ENCODE data around the gene ASPSCR1.
"Not testable (repeated sequence)": the region's sequence is repeated elsewhere in the genome, so short reads cannot be mapped to it uniquely, and the experiment has no call there.

Gene ASPSCR1

DNA sequence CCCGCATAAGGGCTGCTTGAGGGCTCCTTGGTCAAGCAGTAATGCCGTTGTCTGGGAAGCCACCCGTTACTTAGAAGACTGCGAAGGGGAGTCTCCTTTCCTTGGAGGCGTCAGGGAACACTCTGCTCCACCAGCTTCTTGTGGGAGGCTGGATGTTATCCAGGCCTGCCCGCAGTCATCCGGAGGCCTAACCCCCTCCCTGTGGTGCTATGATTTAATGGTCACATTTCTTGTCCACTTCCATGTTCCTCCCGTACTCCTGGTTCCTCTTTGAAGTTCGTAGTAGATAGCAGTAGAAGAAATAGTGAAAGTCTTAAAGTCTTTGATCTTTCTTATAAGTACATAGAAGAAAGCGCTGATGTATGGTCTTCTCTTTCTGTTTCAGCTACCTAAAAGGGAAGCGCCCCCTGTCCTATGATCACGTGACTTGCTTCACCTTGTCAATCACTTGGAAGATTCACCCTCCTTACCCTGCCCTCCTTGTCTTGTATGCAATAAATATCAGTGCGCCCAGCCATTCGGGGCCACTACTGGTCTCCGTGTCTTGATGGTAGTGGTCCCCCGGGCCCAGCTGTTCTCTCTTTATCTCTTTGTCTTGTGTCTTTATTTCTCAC lies 61.5 kb downstream of the ASPSCR1 start:
- not testable (repeated sequence) for H3K27me3 ChIP-seq (ENCODE audit: control insufficient read depth, insufficient read depth, low read length); H3K36me3 ChIP-seq (ENCODE audit: control insufficient read depth, insufficient read depth, low read length); H3K27ac ChIP-seq (ENCODE audit: low read depth, low read length); H3K4me3 ChIP-seq (ENCODE audit: low read length); H3K9ac ChIP-seq (ENCODE audit: low read length); H3K4me1 ChIP-seq (ENCODE audit: control insufficient read depth, insufficient read depth, low read length)

DNA sequence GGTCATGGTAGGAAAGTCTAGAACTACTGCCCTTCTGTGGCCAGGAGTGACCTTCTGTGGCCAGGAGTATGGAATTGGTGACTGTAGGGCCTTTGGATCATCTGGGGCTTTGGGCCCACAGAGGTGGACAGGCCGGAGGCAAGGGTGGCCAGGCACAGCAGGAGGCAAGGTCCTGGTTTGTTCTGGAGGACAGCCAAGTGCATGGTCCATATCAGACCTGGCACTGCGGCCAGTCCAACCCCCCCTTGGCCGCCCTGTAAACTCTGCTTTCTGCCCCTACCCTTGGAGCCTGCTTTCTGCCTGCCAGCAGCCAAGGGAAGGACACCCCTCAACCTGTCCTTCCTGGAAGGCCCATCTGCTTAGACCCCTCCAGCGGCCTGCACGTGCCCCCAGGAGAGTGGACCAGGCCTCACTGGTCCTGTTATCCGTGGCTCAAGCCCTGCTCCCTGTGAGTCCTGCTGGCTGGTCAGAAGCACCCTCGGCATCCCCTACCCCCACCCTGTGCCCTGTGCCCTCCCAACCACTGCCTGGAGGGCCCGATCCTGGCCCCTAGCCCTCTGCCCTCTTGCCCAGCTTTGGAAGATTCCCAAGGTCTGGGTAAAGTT lies 62.4 kb downstream of the ASPSCR1 start:
- no peak overlapping the region for H3K27ac ChIP-seq (ENCODE audit: low read depth, low read length)

DNA sequence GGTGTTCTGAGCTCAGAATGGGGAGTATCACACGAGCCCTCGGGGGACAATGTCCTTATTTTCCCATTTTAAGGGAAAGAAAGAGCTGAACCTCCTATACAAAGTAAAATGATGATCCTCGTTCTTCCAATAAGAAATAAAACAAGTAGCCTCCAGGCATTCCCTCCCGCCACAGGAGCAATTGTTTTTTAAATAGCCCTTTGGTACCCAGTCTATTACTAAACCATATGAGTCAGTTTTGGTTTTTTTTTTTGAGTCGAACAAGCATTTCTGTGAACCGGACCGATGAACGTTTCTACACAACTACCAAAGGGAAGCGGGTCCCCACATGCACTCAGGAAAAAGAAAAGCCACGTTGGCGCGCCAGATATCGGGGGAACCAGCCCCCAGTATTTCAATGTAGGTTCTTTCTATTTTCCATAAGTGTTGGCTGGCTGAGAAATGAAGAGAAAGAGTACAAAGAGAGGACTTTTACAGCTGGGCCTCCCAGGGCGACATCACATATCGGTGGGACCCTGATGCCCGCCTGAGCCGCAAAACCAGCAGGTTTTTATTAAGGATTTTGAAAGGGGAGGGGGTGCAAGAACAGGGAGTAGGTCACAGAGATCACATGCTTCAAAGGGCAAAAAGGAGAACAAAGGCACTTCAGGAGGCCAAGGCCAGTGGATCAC lies 63.9 kb downstream of the ASPSCR1 start:
- Histone ChIP-seq H3K4me3 (ENCODE audit: low read length) (no peak overlapping the region), H3K36me3 (ENCODE audit: control insufficient read depth, insufficient read depth, low read length) (no peaks in the 10 kb centered on the region), H3K27me3 (ENCODE audit: control insufficient read depth, insufficient read depth, low read length) (no peaks in the 10 kb centered on the region), H3K4me1 (ENCODE audit: control insufficient read depth, insufficient read depth, low read length) (peaks cover 7% of the 10 kb centered on the region), H3K9ac (ENCODE audit: low read length) (no peak overlapping the region), H3K27ac (ENCODE audit: low read depth, low read length) (no peak overlapping the region)

More for the DNA sequence above, 62.4 kb downstream of the ASPSCR1 start:
- no peak overlapping the region for H3K9ac ChIP-seq (ENCODE audit: low read length)
- no peaks in the 10 kb centered on the region for H3K27me3 ChIP-seq (ENCODE audit: control insufficient read depth, insufficient read depth, low read length)
- H3K36me3 ChIP-seq (ENCODE audit: control insufficient read depth, insufficient read depth, low read length), result no peaks in the 10 kb centered on the region
- H3K4me3 ChIP-seq (ENCODE audit: low read length), result no peak overlapping the region
- H3K4me1 ChIP-seq (ENCODE audit: control insufficient read depth, insufficient read depth, low read length), result peaks cover 7% of the 10 kb centered on the region

DNA sequence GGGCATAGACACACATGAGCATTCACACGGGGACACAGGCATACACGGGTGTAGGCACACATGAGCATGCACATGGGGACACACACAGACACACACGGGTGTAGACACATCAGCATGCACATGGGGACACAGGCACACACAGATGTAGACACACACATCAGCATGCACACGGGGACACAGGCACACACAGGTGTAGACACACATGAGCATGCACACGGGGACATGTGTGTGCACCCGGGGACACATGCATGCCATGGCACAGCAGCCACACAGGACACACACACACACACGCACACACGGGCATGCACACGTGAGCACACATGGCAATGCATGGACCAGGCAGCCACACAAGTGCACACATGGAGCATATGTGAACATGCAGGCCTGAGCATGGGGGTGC lies 65.2 kb downstream of the ASPSCR1 start:
- no peak overlapping the region for H3K27ac ChIP-seq (ENCODE audit: low read depth, low read length)
- H3K9ac ChIP-seq (ENCODE audit: low read length), result no peak overlapping the region
- peaks cover 2% of the 10 kb centered on the region for H3K4me1 ChIP-seq (ENCODE audit: control insufficient read depth, insufficient read depth, low read length)
- no peaks in the 10 kb centered on the region for H3K36me3 ChIP-seq (ENCODE audit: control insufficient read depth, insufficient read depth, low read length)
- no peaks in the 10 kb centered on the region for H3K27me3 ChIP-seq (ENCODE audit: control insufficient read depth, insufficient read depth, low read length)
- no peak overlapping the region for H3K4me3 ChIP-seq (ENCODE audit: low read length)

DNA sequence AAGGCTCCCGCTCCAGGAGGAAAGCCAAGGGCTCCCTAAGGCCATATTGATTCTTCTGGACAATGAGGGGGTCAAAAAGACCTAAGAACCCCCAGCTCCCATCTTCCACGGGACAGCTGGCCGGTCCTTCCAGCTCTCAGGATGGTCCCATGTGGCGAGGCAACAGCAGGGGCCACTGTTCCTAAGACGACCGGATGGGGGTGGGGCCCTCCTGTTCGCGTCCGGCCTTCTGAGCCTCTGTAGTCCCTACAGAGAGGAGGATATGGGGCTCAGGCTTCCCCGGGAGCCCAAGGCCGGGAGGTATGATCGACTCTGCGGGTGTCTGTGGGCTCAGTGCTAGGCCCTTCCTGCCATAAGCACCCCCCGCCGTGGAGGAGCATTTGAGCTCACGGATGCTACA lies 66.1 kb downstream of the ASPSCR1 start:
- no peaks in the 10 kb centered on the region for H3K4me1 ChIP-seq (ENCODE audit: control insufficient read depth, insufficient read depth, low read length)
- no peaks in the 10 kb centered on the region for H3K27me3 ChIP-seq (ENCODE audit: control insufficient read depth, insufficient read depth, low read length)
- no peak overlapping the region for H3K4me3 ChIP-seq (ENCODE audit: low read length)
- no peaks in the 10 kb centered on the region for H3K36me3 ChIP-seq (ENCODE audit: control insufficient read depth, insufficient read depth, low read length)
- no peak overlapping the region for H3K27ac ChIP-seq (ENCODE audit: low read depth, low read length)
- no peak overlapping the region for H3K9ac ChIP-seq (ENCODE audit: low read length)

DNA sequence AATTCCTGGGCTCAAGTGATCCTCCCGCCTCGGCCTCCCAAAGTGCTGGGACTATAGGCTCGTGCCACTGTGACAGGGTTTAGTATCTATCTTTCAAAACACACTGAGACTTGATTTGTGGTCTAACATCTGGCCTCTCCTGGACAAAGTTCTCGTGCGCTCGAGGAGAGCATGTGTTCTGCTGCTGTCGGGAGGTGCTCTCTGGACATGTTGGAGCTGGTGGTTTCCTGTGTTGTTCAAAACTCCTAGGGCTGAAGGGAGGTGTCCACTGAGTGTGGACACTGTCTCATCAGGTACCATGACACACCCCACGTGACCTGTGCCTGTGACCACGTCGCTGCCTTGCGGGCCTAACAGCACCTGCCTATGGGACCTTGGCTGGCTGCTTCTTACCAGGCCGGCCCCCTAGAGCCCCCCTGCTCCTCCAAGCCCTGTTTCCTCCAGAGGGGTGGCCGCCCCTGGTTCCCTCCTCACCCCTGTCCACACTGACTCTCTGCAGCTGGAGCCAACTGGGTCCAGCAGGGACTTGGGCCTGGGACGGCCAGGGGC lies 68.6 kb downstream of the ASPSCR1 start:
- no peak overlapping the region for H3K4me3 ChIP-seq (ENCODE audit: low read length)
- peaks cover 5% of the 10 kb centered on the region for H3K36me3 ChIP-seq (ENCODE audit: control insufficient read depth, insufficient read depth, low read length)
- H3K4me1 ChIP-seq (ENCODE audit: control insufficient read depth, insufficient read depth, low read length), result peaks cover 8% of the 10 kb centered on the region
- no peak overlapping the region for H3K9ac ChIP-seq (ENCODE audit: low read length)
- H3K27ac ChIP-seq (ENCODE audit: low read depth, low read length), result no peak overlapping the region
- H3K27me3 ChIP-seq (ENCODE audit: control insufficient read depth, insufficient read depth, low read length), result no peaks in the 10 kb centered on the region

DNA sequence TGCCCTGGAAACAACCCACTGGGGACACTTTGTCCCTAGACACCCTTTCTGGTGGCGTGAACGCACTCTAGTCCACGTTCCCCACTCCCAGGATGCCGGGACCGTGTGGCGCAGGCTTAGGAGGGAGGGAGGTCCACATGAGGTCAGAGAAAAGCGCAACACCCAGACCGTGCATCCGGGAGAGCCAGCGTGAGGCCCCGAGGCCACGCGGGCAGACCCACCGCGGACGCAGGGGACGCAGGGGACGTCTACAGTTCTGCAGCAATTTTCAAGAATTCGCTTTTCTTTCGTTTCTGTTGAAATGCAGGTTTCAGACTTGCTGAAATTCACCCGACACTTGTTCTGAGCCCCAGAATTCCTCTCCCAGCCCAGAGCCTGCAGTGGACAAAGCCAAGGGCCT lies 69.5 kb downstream of the ASPSCR1 start:
- Histone ChIP-seq H3K9ac (ENCODE audit: low read length) (no peak overlapping the region), H3K27ac (ENCODE audit: low read depth, low read length) (no peak overlapping the region), H3K36me3 (ENCODE audit: control insufficient read depth, insufficient read depth, low read length) (peaks cover 5% of the 10 kb centered on the region), H3K4me1 (ENCODE audit: control insufficient read depth, insufficient read depth, low read length) (peaks cover 8% of the 10 kb centered on the region), H3K27me3 (ENCODE audit: control insufficient read depth, insufficient read depth, low read length) (no peaks in the 10 kb centered on the region), H3K4me3 (ENCODE audit: low read length) (no peak overlapping the region)

DNA sequence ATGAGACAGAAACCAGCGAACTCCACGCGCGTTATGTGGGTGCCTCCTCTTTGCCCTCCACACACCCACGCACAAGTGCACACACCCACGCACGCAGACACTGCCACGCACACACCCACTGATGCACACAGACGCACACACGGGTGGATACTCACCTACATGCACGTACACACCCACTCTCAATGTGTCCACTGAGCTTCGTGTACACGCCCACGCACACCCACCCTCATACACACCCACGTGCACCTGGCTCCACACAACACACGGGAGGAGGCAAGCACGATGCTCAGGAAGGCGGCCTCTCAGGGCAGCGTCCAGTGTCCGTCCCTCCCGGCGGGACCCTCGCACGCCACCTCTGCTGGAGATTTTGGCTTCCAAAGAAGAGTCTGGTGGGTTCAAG lies 70.0 kb downstream of the ASPSCR1 start:
- H3K9ac ChIP-seq (ENCODE audit: low read length), result no peak overlapping the region
- H3K4me1 ChIP-seq (ENCODE audit: control insufficient read depth, insufficient read depth, low read length), result peaks cover 8% of the 10 kb centered on the region
- H3K4me3 ChIP-seq (ENCODE audit: low read length), result no peak overlapping the region
- no peaks in the 10 kb centered on the region for H3K27me3 ChIP-seq (ENCODE audit: control insufficient read depth, insufficient read depth, low read length)
- peaks cover 5% of the 10 kb centered on the region for H3K36me3 ChIP-seq (ENCODE audit: control insufficient read depth, insufficient read depth, low read length)
- no peak overlapping the region for H3K27ac ChIP-seq (ENCODE audit: low read depth, low read length)

DNA sequence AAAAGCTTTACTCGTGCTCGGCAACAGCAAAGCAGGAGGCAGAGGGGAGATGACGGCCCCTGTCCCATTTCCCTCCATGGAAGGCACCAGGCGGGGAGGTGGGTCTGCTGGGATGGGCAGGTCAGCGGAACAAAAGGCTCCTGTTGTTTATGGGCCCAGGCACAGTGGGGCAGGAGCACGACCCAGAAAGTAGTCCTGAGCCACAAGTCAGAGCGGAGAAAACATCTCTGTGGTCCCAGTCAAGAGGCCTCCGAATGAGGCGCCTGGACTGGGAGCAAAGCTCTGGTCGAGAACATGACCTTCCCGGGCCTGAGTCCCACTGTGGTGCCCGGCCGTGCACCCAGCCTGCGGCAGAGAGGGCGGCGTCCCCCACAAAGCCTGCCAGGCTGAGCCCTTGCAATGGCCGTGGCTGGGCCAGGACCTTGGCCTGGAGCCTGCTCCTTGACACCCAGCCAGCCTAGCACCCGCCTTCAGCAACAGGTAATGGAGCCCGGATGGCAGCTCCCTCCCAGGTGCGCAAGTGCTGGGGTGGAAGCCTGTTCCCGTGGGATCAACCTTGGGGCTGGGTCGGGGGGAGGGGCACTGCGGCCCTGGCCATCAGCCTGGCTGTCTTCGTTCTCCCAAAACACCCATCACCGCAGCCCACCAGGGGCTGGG lies 70.6 kb downstream of the ASPSCR1 start:
- no peaks in the 10 kb centered on the region for H3K27me3 ChIP-seq (ENCODE audit: control insufficient read depth, insufficient read depth, low read length)
- H3K9ac ChIP-seq (ENCODE audit: low read length), result no peak overlapping the region
- peaks cover 5% of the 10 kb centered on the region for H3K36me3 ChIP-seq (ENCODE audit: control insufficient read depth, insufficient read depth, low read length)
- H3K4me3 ChIP-seq (ENCODE audit: low read length), result no peak overlapping the region
- H3K27ac ChIP-seq (ENCODE audit: low read depth, low read length), result no peak overlapping the region
- peaks cover 13% of the 10 kb centered on the region for H3K4me1 ChIP-seq (ENCODE audit: control insufficient read depth, insufficient read depth, low read length)

DNA sequence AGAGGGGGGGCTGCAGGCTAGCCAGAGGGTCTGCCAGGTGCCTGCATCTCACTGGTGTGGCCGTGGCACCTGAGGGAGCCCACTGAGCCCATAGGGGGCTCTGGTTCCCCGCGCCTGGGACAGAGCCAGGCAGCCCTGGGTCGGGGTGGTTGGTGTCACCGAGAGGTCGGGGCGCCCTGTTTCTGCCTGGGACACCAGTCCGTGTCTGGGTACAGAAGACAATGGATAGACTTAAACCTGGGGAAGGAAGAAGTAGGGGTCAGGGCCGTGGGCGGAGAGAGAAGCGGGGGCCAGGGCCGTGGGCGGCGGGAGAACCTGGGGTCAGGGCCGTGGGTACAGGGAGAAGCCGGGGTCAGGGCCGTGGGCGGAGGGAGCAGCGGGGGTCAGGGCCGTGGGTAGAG lies 71.1 kb downstream of the ASPSCR1 start:
- H3K4me3 ChIP-seq (ENCODE audit: low read length), result no peak overlapping the region
- H3K36me3 ChIP-seq (ENCODE audit: control insufficient read depth, insufficient read depth, low read length), result peaks cover 5% of the 10 kb centered on the region
- peaks cover 13% of the 10 kb centered on the region for H3K4me1 ChIP-seq (ENCODE audit: control insufficient read depth, insufficient read depth, low read length)
- H3K27ac ChIP-seq (ENCODE audit: low read depth, low read length), result no peak overlapping the region
- H3K9ac ChIP-seq (ENCODE audit: low read length), result no peak overlapping the region
- no peaks in the 10 kb centered on the region for H3K27me3 ChIP-seq (ENCODE audit: control insufficient read depth, insufficient read depth, low read length)

DNA sequence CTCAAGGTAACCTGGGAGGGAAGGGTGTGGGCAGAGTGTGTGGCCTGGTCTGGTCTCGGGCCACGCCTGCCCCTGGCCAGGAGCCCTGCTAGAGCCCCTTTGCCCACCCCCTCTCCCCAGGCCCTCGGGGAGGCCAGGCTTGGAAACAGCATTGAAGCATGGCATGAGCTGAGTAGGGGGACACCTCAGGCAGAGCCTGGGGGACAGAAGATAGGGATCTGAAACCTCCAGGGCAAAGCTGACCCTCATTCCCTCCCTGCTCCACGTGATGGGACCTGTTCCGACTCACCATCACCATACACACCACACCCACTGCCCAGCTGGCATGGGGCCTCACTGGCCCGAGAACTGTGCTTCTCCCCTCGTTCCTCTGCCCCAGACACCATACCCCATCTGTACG lies 71.7 kb downstream of the ASPSCR1 start:
- H3K27me3 ChIP-seq (ENCODE audit: control insufficient read depth, insufficient read depth, low read length), result no peaks in the 10 kb centered on the region
- no peak overlapping the region for H3K9ac ChIP-seq (ENCODE audit: low read length)
- H3K36me3 ChIP-seq (ENCODE audit: control insufficient read depth, insufficient read depth, low read length), result peaks cover 10% of the 10 kb centered on the region
- peaks cover 13% of the 10 kb centered on the region for H3K4me1 ChIP-seq (ENCODE audit: control insufficient read depth, insufficient read depth, low read length)
- no peak overlapping the region for H3K27ac ChIP-seq (ENCODE audit: low read depth, low read length)
- no peak overlapping the region for H3K4me3 ChIP-seq (ENCODE audit: low read length)

DNA sequence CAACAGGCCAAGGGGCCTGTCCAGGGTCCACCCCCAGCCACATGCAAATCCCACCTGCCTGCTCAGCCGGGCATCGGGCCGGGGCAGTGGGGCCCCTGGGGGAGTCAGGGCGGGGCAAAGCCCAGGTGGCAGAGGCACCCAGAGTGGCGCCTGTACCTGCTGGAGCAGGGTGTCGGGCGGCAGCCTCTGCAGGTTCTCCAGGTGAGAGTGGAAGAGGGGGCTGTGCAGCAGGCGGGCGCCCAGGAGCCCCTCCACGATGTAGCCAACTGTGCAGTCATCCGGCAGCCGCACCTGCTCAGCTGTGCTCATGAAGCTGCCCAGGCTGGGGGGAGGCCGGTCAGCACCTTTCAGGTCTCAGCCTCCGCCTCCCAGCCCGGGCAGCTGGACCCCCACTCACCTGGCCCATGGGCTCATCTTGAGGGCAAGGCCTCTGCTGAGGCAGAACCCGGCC lies 72.1 kb downstream of the ASPSCR1 start:
- Histone ChIP-seq H3K4me3 (ENCODE audit: low read length) (no peak overlapping the region), H3K36me3 (ENCODE audit: control insufficient read depth, insufficient read depth, low read length) (peaks cover 13% of the 10 kb centered on the region), H3K27me3 (ENCODE audit: control insufficient read depth, insufficient read depth, low read length) (no peaks in the 10 kb centered on the region), H3K4me1 (ENCODE audit: control insufficient read depth, insufficient read depth, low read length) (peaks cover 13% of the 10 kb centered on the region), H3K9ac (ENCODE audit: low read length) (no peak overlapping the region), H3K27ac (ENCODE audit: low read depth, low read length) (no peak overlapping the region)
